Adrenal gland (tissue), 12 donors: ENCODE data around the gene SCO2. TPM values are rescaled to one million over a fixed set of nuclear protein-coding genes. Genes with fewer than 3 reads are reported as not detected.
A peak's percentile ranks its signal among the peaks of the same experiment; 100 is the strongest.

Experiments used
- DNase-seq, 7 donors: peaks; one replicate each; pipeline ENCODE4 v3.0.0-alpha.2; 2019 to 2020
- H3K27ac ChIP-seq, 5 donors: fragments of 200-600 bp; sonication (generic) in 4 of 5; 1 replicate in 3 of 5; 2 replicates in 2 of 5; pipeline versions ENCODE4 v1.5.1 to v1.8.0; 2016 to 2020; ENCODE audit warnings: mild to moderate bottlenecking in 1 of 5
- H3K27me3 ChIP-seq: fragments of 200-600 bp; 2 replicates; pipeline ENCODE4 v1.8.0; 2021
- H3K36me3 ChIP-seq, 2 donors: fragments of 200-600 bp; replicated peaks in 1 of 2; 1 replicate in 1 of 2; 2 replicates in 1 of 2; pipeline versions ENCODE4 v1.5.1 to v1.8.0; 2018 to 2022
- H3K4me1 ChIP-seq, 2 donors: fragments of 200-600 bp; replicated peaks in 1 of 2; 1 replicate in 1 of 2; 2 replicates in 1 of 2; pipeline versions ENCODE4 v1.5.1 to v1.8.0; 2018 to 2021
- H3K4me3 ChIP-seq, 4 donors: fragments of 200-600 bp; sonication (generic) in 3 of 4; one replicate each; pipeline ENCODE4 v1.5.1; 2016 to 2018
- H3K9me3 ChIP-seq, 3 donors: fragments of 200-600 bp; sonication (generic) in 1 of 3; replicated peaks in 1 of 3; 1 replicate in 2 of 3; 2 replicates in 1 of 3; pipeline versions ENCODE4 v1.5.1 to v1.8.0; 2016 to 2021
- POLR2A ChIP-seq, 2 donors: fragments of 450-650 bp; IDR thresholded peaks; one replicate each; pipeline ENCODE4 v1.6.1; 2017; ENCODE audit warnings: antibody characterized with exemption in 2 of 2, mild to moderate bottlenecking in 2 of 2, moderate library complexity in 1 of 2
- WGBS, 4 donors: extraction: QIAGEN DNeasy Blood & Tissue Kit in 2 of 4; methylation state at CpG; one replicate each; pipeline versions ENCODE4 v1.1.5 to v1.1.7; 2013 to 2017; 5-methylcytosine and 5-hydroxymethylcytosine counted together
- intact Hi-C, 2 donors: fragments of 100-400 bp; cut with DNase I; formaldehyde crosslinking; loops; one replicate each; pipeline versions ENCODE4 v1.14.1 to v1.15.0; 2022 to 2023
- polyA plus RNA-seq, 3 donors: library from polyadenylated mRNA; stranded (reverse); fragments of 200-250 nt in 2 of 3; fragments of 350-450 nt in 1 of 3; fragmentation: Illumina TruSeq in 1 of 3; extraction: RNeasy Lipid Tissue Mini Kit (QIAGEN cat#74804) in 1 of 3; gene quantifications; one replicate each; pipeline ENCODE4 v1.2.3, GENCODE V29; 2013 to 2014
- total RNA-seq, 9 donors: library from RNA; depleted of rRNA in 4 of 9; stranded (reverse); fragments of >200 nt in 4 of 9; fragments of 120-200 nt in 1 of 9; fragmentation: NEBNext Ultra II Directional in 1 of 9; extraction: Animal tissue kit (Norgen Biotek cat#: 25700) in 1 of 9; gene quantifications; one replicate each; pipeline versions ENCODE4 v1.1.0 to v1.2.4, GENCODE V29; 2013 to 2023
- TF ChIP-seq, protein P1 (sequence below), 6 experiments: fragments of 450-650 bp in 4 of 6; fragments of 200-600 bp in 2 of 6; sonication (generic) in 1 of 6; IDR thresholded peaks; 1 replicate in 5 of 6; 2 replicates in 1 of 6; pipeline versions ENCODE4 v1.5.1 to v1.8.0; 2016 to 2021; ENCODE audit warnings: antibody characterized with exemption in 6 of 6, mild to moderate bottlenecking in 2 of 6, moderate library complexity in 1 of 6
- donor health status: healthy with polysubstance abuse.
- donor health status: Bipolar disorder and iron deficiency.
- donor health status: DM: yes; HTN: yes; CAD: no.
- donor health status: DM: no; HTN: no; CAD: no.
- donor health status: DM: no; HTN: no; CAD: no.
- donor health status: DM: yes; HTN: yes; CAD: no.

The SCO2 gene
- total and polyA plus RNA-seq, 12 donors: 0.78 to 7.8 (median 1.7) TPM; not detected in 3

- Histone ChIP-seq H3K27ac (no peak overlapping the region), H3K4me3 (no peak overlapping the region), H3K4me1 (peaks cover 8 to 25% of the 10 kb centered on the region in 2 donors), H3K36me3 (peaks cover 0 to 32% of the 10 kb centered on the region in 2 donors), H3K9me3 (no peaks in the 10 kb centered on the region), H3K27me3 (no peaks in the 10 kb centered on the region)
- intact Hi-C loops: no loop called here
- TF ChIP-seq, protein P1, sequence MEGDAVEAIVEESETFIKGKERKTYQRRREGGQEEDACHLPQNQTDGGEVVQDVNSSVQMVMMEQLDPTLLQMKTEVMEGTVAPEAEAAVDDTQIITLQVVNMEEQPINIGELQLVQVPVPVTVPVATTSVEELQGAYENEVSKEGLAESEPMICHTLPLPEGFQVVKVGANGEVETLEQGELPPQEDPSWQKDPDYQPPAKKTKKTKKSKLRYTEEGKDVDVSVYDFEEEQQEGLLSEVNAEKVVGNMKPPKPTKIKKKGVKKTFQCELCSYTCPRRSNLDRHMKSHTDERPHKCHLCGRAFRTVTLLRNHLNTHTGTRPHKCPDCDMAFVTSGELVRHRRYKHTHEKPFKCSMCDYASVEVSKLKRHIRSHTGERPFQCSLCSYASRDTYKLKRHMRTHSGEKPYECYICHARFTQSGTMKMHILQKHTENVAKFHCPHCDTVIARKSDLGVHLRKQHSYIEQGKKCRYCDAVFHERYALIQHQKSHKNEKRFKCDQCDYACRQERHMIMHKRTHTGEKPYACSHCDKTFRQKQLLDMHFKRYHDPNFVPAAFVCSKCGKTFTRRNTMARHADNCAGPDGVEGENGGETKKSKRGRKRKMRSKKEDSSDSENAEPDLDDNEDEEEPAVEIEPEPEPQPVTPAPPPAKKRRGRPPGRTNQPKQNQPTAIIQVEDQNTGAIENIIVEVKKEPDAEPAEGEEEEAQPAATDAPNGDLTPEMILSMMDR (IDR thresholded peaks at IDR 0.05): no peak
- TF ChIP-seq POLR2A (IDR thresholded peaks at IDR 0.05): no peak
- DNase-seq: peak in 2 of 7 donors; percentile 24 to 31
- 94 to 100% (median 97%) methylated on average over 1 to 44 of the region's 44 CpGs for WGBS, 4 donors
These were observed 20.8 kb downstream of the SCO2 start for GRCh38 chr22:50504369-50505211.

DNA sequence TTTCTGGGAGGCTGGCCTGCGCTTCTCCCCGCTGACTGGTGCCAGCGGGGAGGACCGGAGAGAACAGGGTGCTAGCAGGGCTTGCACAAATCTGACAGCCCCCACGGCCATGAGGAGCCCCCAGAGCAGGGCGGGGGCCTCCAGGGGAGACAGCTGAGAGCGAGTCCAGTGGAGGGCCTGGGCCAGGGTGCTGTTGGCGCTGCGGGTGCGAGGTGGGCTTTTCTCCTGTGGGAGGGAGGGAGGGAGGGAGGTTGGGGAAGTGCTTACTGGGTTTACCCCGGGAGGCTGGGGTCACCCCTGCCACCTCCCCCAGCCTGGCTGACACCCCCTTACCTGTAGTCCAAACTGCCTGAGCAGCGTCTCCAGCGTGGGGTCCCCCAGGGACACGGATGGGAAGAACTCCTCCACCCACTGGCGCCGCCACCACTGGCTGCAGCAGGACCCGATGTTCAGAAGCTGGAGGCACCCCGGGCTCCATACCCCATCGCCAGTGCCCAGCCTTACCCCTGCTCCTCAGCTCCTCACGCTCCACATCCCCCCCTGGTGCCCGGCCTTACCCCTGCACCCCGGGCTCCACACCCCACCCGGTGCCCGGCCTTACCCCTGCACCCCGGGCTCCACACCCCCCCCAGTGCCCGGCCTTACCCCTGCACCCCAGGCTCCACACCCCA, 21.8 kb downstream of the SCO2 start:
- H3K4me1 ChIP-seq: peaks cover 8 to 19% of the 10 kb centered on the region in 2 donors
- DNase-seq: no peak
- no peak overlapping the region for H3K27ac ChIP-seq
- WGBS, 4 donors: 80 to 100% (median 92%) methylated on average over 1 to 25 of the region's 26 CpGs
- TF ChIP-seq POLR2A (IDR thresholded peaks at IDR 0.05): no peak
- TF ChIP-seq, protein P1 (IDR thresholded peaks at IDR 0.05): no peak
- H3K9me3 ChIP-seq: no peaks in the 10 kb centered on the region
- H3K27me3 ChIP-seq: no peaks in the 10 kb centered on the region
- H3K36me3 ChIP-seq: peaks cover 0 to 32% of the 10 kb centered on the region in 2 donors
- intact Hi-C loops: no loop called here
- H3K4me3 ChIP-seq: no peak overlapping the region

- H3K4me1 ChIP-seq: peaks cover 8 to 18% of the 10 kb centered on the region in 2 donors
- H3K27me3 ChIP-seq: no peaks in the 10 kb centered on the region
- no peak overlapping the region for H3K4me3 ChIP-seq
- no peak for DNase-seq
- TF ChIP-seq POLR2A (IDR thresholded peaks at IDR 0.05): no peak
- TF ChIP-seq, protein P1 (IDR thresholded peaks at IDR 0.05): no peak
- no peaks in the 10 kb centered on the region for H3K9me3 ChIP-seq
- intact Hi-C loops: no loop called here
- H3K27ac ChIP-seq: no peak overlapping the region
- peaks cover 0 to 32% of the 10 kb centered on the region in 2 donors for H3K36me3 ChIP-seq
- 65 to 92% (median 85%) methylated on average over 4 to 24 of the region's 24 CpGs for WGBS, 4 donors
These were observed 22.5 kb downstream of the SCO2 start for GRCh38 chr22:50502628-50503474.

- TF ChIP-seq, protein P1 (IDR thresholded peaks at IDR 0.05): no peak
- no peak for TF ChIP-seq POLR2A (IDR thresholded peaks at IDR 0.05)
- no peak overlapping the region for H3K27ac ChIP-seq
- WGBS, 4 donors: 85 to 92% (median 91%) methylated on average over 5 to 6 of the region's 6 CpGs
- DNase-seq: no peak
- H3K27me3 ChIP-seq: no peaks in the 10 kb centered on the region
- intact Hi-C loops: no loop called here
- H3K9me3 ChIP-seq: no peaks in the 10 kb centered on the region
- peaks cover 0 to 32% of the 10 kb centered on the region in 2 donors for H3K36me3 ChIP-seq
- H3K4me3 ChIP-seq: no peak overlapping the region
- H3K4me1 ChIP-seq: peaks cover 8 to 18% of the 10 kb centered on the region in 2 donors
These were observed 23.3 kb downstream of the SCO2 start for GRCh38 chr22:50502096-50502495.
